Calu3 (cell line): ENCODE data around the gene SLC12A8. TPM values are rescaled to one million over a fixed set of nuclear protein-coding genes. Genes with fewer than 3 reads are reported as not detected.

Experiments used
- BruUV-seq: library from RNA; stranded (reverse); fragments of 400-500 nt; replicated peaks from 2 replicates; lab custom pipeline; 2021; lab: Mats Ljungman, UMichigan
- CTCF ChIA-PET: fragments of 300-600 bp; sonication (Branson Sonifier 250); formaldehyde crosslinking; loops from one replicate; lab custom pipeline; 2022; ENCODE audit warnings: antibody characterized with exemption; lab: Charles Lee
- DNase-seq: peaks from one replicate; pipeline ENCODE4 v3.0.0; 2022
- H3K27ac Mint-ChIP-seq: one replicate; pipeline ENCODE4 v1.8.0; 2022; ENCODE audit warnings: mixed read lengths; ENCODE audit not compliant: unreplicated experiment
- H3K27me3 Mint-ChIP-seq: one replicate; pipeline ENCODE4 v1.8.0; 2022; ENCODE audit warnings: mixed read lengths; ENCODE audit not compliant: unreplicated experiment
- H3K36me3 Mint-ChIP-seq: one replicate; pipeline ENCODE4 v1.8.0; 2022; ENCODE audit warnings: mild to moderate bottlenecking, moderate library complexity, mixed read lengths; ENCODE audit not compliant: insufficient read depth, unreplicated experiment
- H3K4me1 Mint-ChIP-seq: one replicate; pipeline ENCODE4 v1.8.0; 2022; ENCODE audit warnings: mild to moderate bottlenecking, low read depth, mixed read lengths; ENCODE audit not compliant: unreplicated experiment
- H3K4me3 Mint-ChIP-seq: one replicate; pipeline ENCODE4 v1.8.0; 2022; ENCODE audit warnings: mild to moderate bottlenecking, low read depth, moderate library complexity, mixed read lengths; ENCODE audit not compliant: unreplicated experiment
- H3K9me3 Mint-ChIP-seq: one replicate; pipeline ENCODE4 v1.8.0; 2022; ENCODE audit warnings: low read depth, mixed read lengths; ENCODE audit not compliant: unreplicated experiment
- intact Hi-C: fragments of 100-400 bp; cut with micrococcal nuclease; formaldehyde crosslinking; loops from one replicate; pipeline ENCODE4 v1.10.0; 2022; ENCODE audit not compliant: unreplicated experiment
- total RNA-seq: library from RNA; stranded (reverse); gene quantifications from 2 replicates; pipeline ENCODE4 v1.2.3, GENCODE V29; 2022
- TF ChIP-seq, protein P1 (sequence below): fragments of 200-600 bp; IDR thresholded peaks from one replicate; pipeline ENCODE4 v1.8.0; 2022; ENCODE audit warnings: antibody characterized with exemption; ENCODE audit not compliant: unreplicated experiment

SLC12A8 gene
- total RNA-seq, 1 experiment from 2014 or later: 16.8 TPM

DNA sequence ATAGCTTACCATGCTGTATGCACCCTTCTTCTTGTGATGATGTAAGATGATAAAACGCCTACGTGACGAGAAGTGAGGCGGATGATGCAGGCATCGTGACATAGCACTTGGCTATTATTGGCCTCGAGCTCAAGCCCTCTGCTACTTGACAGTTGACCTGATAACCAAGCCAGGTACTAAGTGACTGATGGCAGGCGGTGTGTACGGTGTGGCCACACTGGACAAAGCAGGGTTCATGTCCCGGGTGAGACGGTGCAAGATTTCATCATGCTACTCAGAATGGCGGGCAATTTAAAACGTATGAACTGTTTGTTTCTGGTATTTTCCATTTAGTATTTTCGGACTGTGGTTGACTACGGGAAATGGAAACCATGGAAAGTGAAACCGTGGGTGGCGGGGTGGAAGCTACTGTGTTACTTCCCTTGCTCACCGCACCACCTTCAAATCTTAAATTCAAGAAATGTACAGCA is 57.7 kb downstream of the SLC12A8 start:
- Mint-ChIP-seq H3K27ac (no peak overlapping the region), H3K4me1 (no peaks in the 10 kb centered on the region), H3K27me3 (no peaks in the 10 kb centered on the region), H3K36me3 (no peaks in the 10 kb centered on the region), H3K9me3 (no peaks in the 10 kb centered on the region), H3K4me3 (no peak overlapping the region)
- intact Hi-C loops: loop anchor here (10.0 kb wide), 1 partner anchor 280 kb away; no protein-coding TSS in a partner anchor
- CTCF ChIA-PET: no interaction called here
- BruUV-seq: no TSS peak
- TF ChIP-seq, protein P1, sequence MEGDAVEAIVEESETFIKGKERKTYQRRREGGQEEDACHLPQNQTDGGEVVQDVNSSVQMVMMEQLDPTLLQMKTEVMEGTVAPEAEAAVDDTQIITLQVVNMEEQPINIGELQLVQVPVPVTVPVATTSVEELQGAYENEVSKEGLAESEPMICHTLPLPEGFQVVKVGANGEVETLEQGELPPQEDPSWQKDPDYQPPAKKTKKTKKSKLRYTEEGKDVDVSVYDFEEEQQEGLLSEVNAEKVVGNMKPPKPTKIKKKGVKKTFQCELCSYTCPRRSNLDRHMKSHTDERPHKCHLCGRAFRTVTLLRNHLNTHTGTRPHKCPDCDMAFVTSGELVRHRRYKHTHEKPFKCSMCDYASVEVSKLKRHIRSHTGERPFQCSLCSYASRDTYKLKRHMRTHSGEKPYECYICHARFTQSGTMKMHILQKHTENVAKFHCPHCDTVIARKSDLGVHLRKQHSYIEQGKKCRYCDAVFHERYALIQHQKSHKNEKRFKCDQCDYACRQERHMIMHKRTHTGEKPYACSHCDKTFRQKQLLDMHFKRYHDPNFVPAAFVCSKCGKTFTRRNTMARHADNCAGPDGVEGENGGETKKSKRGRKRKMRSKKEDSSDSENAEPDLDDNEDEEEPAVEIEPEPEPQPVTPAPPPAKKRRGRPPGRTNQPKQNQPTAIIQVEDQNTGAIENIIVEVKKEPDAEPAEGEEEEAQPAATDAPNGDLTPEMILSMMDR: no peak
- no peak for DNase-seq

DNA sequence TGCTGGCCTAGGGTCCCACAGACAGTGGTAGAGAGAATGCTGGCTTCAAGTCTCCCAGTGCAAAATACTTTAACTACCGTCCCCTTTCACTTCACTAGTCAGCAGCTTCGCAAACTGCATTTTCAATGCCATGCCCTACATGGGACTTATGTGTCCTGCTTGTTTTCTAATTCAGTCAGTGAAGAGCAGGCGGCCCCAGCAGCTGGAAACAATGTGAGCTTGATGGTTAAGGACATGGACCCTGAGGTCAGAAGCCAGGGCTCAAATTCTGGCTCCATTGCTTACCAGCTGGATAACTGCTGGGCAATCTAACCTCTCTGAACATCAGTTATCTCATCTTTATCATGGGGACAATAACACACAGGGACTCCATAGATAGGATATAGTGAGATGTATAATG is 58.4 kb downstream of the SLC12A8 start:
- H3K27ac Mint-ChIP-seq: no peak overlapping the region
- CTCF ChIA-PET: no interaction called here
- DNase-seq: no peak
- H3K4me3 Mint-ChIP-seq: no peak overlapping the region
- TF ChIP-seq, protein P1: no peak
- no peaks in the 10 kb centered on the region for H3K4me1 Mint-ChIP-seq
- H3K27me3 Mint-ChIP-seq: no peaks in the 10 kb centered on the region
- H3K9me3 Mint-ChIP-seq: no peaks in the 10 kb centered on the region
- BruUV-seq: no TSS peak
- intact Hi-C loops: loop anchor here (10.0 kb wide), 1 partner anchor 281 kb away; no protein-coding TSS in a partner anchor
- H3K36me3 Mint-ChIP-seq: no peaks in the 10 kb centered on the region

DNA sequence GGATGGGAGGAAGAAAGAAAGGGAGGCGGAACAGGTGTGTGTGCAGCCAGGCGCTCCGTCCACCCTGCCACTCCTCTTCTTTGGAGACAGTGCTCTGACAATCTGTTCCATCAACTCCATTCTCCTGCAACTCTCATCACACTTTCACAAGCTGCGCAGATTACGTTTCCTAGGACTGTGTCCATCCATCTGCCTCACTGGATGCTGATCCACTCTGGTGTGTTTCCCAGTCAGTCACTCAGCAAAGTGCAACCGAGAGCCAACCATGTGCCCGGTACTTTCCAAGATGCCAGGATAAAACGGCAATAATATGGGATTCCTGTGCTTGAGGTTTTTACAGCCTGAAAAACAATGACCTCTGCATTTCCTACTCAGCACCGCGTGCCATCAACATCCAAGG is 59.6 kb downstream of the SLC12A8 start:
- Mint-ChIP-seq H3K4me3 (no peak overlapping the region), H3K4me1 (no peaks in the 10 kb centered on the region), H3K27me3 (no peaks in the 10 kb centered on the region), H3K27ac (no peak overlapping the region), H3K9me3 (no peaks in the 10 kb centered on the region), H3K36me3 (no peaks in the 10 kb centered on the region)
- BruUV-seq: no TSS peak
- CTCF ChIA-PET: no interaction called here
- DNase-seq: no peak
- TF ChIP-seq, protein P1: no peak
- intact Hi-C loops: loop anchor here (10.0 kb wide), 1 partner anchor 282 kb away; no protein-coding TSS in a partner anchor

DNA sequence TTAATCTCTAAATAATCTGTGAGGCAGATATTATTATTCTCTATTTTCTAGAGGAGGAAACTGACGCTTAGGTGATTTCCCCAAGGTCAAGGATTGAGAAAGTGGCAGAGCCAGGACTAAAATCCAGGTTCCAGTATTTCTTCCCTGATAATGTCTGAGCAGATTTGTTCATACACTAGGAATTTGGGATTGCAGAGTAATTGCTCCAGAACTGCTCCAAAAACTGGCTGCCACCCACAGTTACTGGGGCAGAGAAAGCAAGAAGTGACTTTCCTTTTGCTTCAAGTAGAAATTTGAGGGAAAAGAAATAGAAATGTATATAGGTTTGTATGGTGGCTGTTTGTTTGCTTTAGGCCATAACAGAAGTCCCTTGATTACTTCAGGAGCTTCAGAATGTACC is 60.6 kb downstream of the SLC12A8 start:
- CTCF ChIA-PET: no interaction called here
- intact Hi-C loops: loop anchor here (10.0 kb wide), 1 partner anchor 283 kb away; no protein-coding TSS in a partner anchor
- H3K36me3 Mint-ChIP-seq: no peaks in the 10 kb centered on the region
- no peaks in the 10 kb centered on the region for H3K27me3 Mint-ChIP-seq
- TF ChIP-seq, protein P1: no peak
- no peak for DNase-seq
- H3K27ac Mint-ChIP-seq: no peak overlapping the region
- no peak overlapping the region for H3K4me3 Mint-ChIP-seq
- BruUV-seq: no TSS peak
- H3K9me3 Mint-ChIP-seq: no peaks in the 10 kb centered on the region
- H3K4me1 Mint-ChIP-seq: no peaks in the 10 kb centered on the region
